Measurements from ENCODE around the gene SMAD6. TPM values are rescaled to one million over a fixed set of nuclear protein-coding genes. Genes with fewer than 3 reads are reported as not detected.

The SMAD6 gene
- total RNA-seq, 1 experiment from 2014 or later: 19.9 TPM

- no TSS peak for BruUV-seq (replicated peaks)
- TF ChIP-seq CTCF (conservative IDR thresholded peaks at IDR 0.05; ENCODE audit: low read depth, low read length) (no peak), EZH2 (IDR thresholded peaks at IDR 0.05; ENCODE audit: low read length, unreplicated experiment) (no peak), EZH2phosphoT487 (IDR thresholded peaks at IDR 0.05; ENCODE audit: borderline replicate concordance, low read length) (no peak)
- DNase-seq (no peak), ATAC-seq (peak; percentile 26; the same call in 1 of the 2 replicates)
- Histone ChIP-seq H3K27me3 (ENCODE audit: low read length) (no peaks in the 10 kb centered on the region), H3K4me1 (ENCODE audit: insufficient read depth, low read length) (peaks cover 10% of the 10 kb centered on the region), H3K9ac (ENCODE audit: low read length) (no peak overlapping the region), H3K9me2 (replicated peaks; ENCODE audit: low read length) (no peaks in the 10 kb centered on the region), H3K4me2 (ENCODE audit: low read length) (peak overlapping the region; percentile 39; the same call in 1 of the 2 replicates), H4K20me1 (ENCODE audit: low read length) (no peaks in the 10 kb centered on the region), H3K4me3 (ENCODE audit: low read length) (no peak overlapping the region), H3K27ac (ENCODE audit: low read length) (no peak overlapping the region), H2AFZ (ENCODE audit: low read length) (peak overlapping the region; percentile 45; the same call in 1 of the 2 replicates), H3F3A (ENCODE audit: low read length, unreplicated experiment) (no peaks in the 10 kb centered on the region), H3K79me2 (ENCODE audit: low read length) (no peaks in the 10 kb centered on the region), H3K9me3 (ENCODE audit: low read length) (no peaks in the 10 kb centered on the region), H3K36me3 (ENCODE audit: low read depth, low read length) (no peaks in the 10 kb centered on the region)
- intact Hi-C loops (cut with micrococcal nuclease): no loop called here
- POLR2A ChIA-PET (ENCODE audit: unreplicated experiment): interaction anchor here (0.6 kb wide), 1 partner anchor 31 kb away, joined by 3 read pairs; no protein-coding TSS in a partner anchor
- CTCF ChIA-PET: no interaction called here
Measured at GRCh38 chr15:66654739-66655375, 47.2 kb upstream of the SMAD6 start.

- ATAC-seq: peak; percentile 28
- CTCF ChIA-PET: no interaction called here
- H3K4me1 ChIP-seq (ENCODE audit: insufficient read depth, low read length): peaks cover 10% of the 10 kb centered on the region
Measured at GRCh38 chr15:66655511-66655910, 46.5 kb upstream of the SMAD6 start.

More at GRCh38 chr15:66655511-66655910, 46.5 kb upstream of the SMAD6 start:
- BruUV-seq (replicated peaks): no TSS peak
- intact Hi-C loops (cut with micrococcal nuclease): no loop called here
- no peaks in the 10 kb centered on the region for H4K20me1 ChIP-seq (ENCODE audit: low read length)
- TF ChIP-seq CTCF (conservative IDR thresholded peaks at IDR 0.05; ENCODE audit: low read depth, low read length) (no peak), EZH2 (IDR thresholded peaks at IDR 0.05; ENCODE audit: low read length, unreplicated experiment) (no peak), EZH2phosphoT487 (IDR thresholded peaks at IDR 0.05; ENCODE audit: borderline replicate concordance, low read length) (no peak)
- peak overlapping the region; percentile 39; the same call in 1 of the 2 replicates for H3K4me2 ChIP-seq (ENCODE audit: low read length)
- H3K27ac ChIP-seq (ENCODE audit: low read length): 0 out of 2 replicates have a peak overlapping the region, but pooled peaks have one; percentile 19
- no peaks in the 10 kb centered on the region for H3K79me2 ChIP-seq (ENCODE audit: low read length)
- no peaks in the 10 kb centered on the region for H3K9me2 ChIP-seq (replicated peaks; ENCODE audit: low read length)
- H3K9me3 ChIP-seq (ENCODE audit: low read length): no peaks in the 10 kb centered on the region
- no peaks in the 10 kb centered on the region for H3K36me3 ChIP-seq (ENCODE audit: low read depth, low read length)
- no peak overlapping the region for H3K9ac ChIP-seq (ENCODE audit: low read length)
- no peaks in the 10 kb centered on the region for H3K27me3 ChIP-seq (ENCODE audit: low read length)
- POLR2A ChIA-PET (ENCODE audit: unreplicated experiment): no interaction called here
- DNase-seq: no peak
- no peak overlapping the region for H2AFZ ChIP-seq (ENCODE audit: low read length)
- no peaks in the 10 kb centered on the region for H3F3A ChIP-seq (ENCODE audit: low read length, unreplicated experiment)
- H3K4me3 ChIP-seq (ENCODE audit: low read length): no peak overlapping the region
